ENCODE measurements around the gene NDP.

Gene NDP, protein sequence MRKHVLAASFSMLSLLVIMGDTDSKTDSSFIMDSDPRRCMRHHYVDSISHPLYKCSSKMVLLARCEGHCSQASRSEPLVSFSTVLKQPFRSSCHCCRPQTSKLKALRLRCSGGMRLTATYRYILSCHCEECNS

DNA sequence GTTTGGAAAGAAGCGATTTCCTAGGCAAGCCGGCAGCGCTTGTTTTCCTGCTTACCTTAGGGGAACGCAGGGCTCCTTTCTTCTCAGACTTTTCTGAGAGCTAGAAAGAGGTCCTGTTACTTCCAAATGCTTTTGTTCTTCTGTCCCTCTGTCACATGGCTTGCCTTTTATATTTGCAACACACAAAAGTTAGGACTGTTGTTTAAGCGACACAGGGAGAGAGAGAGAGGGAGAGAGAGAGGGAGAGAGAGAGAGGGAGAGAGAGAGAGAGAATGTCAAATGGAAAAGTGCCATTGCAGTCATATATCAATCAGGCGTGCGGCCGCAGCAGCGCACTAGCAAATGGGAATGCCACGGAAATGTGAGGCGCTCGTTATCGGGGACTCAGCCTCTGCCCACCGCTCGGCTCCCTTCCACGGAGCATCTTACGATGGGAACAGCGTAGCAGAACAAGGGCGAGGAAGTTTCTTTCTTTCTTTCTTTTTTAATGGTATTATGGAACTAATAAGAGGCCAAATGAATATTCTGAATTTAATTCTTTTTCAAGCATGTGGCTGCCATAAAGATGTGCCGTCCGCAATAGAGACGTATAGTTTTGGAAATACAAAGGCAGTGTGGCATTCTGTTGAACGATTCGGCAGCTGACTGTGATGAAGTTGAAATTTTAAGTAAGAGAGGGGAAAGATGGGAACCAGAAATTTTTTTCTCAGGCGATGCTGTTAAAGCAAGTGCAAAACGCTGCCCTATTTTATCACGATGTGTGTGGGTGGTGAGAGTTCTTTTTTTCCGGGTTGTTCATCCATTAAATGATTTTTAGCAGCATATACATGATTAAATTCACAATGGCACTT is at the start of gene NDP:
TSS of gene NDP (minus strand) at position 142 of the 851 bp plus-strand sequence. CDS start 14,745 bp downstream, outside the sequence.
- DNase-seq: no peak

DNA sequence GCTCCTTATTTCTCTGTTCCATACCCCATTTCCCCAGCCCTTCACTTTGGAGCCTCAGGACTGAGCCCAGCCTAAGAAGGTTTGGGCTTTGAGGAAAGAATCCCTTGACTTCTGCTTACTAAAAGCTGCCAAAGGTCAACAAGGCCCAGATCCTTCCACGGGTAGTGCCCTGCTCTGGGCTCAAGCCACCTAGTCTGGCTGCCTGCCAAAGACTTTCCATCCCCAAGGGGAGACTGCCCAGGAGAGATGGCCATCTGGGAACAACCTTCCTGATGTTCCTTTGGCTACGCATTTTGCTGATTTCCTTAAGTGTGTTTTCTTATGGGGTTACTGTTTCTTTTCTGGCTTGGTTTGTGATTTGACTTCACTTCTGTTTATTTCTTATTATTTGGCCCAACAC is 49.8 kb upstream of the NDP start:
- DNase-seq: no peak

DNA sequence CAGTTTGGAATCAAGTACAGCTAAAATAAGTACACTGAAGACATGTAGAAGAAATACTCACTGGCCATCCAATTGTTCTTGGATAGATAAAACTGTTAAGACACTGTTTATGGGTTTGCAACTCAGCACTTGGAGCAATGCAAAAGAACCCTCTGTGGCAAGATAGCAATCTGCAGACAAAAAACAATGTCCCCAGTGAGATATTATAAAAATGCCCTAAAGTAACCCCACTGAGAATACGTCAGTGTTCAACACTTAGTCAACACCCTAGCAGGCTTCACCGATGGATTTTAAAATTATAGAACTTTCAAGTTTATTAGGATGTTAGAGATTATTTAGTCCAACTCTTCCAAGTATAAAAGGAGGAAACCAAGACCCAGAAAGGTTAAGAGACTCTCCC is 47.5 kb upstream of the NDP start:
- no peak for DNase-seq

DNA sequence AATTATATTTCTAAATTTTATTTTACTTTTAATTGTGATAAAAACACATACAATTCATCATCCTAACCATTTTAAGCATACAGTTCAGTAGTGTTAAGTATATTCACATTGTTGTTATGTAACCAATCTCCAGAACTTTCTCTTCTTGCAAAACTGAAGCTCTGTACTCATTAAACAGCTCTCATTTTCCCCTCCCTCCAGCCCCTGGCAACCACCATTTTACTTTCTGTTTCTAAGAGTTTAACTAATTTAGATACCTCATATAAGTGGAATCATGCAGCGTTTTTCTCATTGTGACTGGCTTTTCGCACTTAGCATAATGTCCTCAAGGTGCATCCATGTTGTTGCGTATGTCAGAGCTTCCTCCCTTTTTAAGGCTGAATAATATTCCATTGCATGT is 46.7 kb upstream of the NDP start:
- no peak for DNase-seq

DNA sequence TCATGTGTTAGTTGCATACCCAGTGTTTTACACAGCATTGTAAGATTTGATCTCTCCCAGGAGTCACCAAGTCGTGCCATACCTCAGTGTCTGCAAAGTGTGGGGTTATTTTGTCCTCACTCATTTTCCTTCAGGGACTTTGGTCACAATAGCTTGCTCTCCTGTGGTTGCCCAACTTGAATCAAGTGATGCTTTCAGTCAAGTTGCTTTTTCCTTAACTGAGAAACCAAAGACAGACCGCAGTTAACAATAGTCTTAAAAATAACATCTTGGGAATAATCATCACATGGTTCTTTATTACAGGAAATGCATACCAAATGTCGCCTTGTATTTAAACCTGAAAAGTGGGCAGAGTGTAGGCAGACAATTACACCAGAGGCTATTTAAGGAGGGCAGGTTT is 44.5 kb upstream of the NDP start:
- no peak for DNase-seq

DNA sequence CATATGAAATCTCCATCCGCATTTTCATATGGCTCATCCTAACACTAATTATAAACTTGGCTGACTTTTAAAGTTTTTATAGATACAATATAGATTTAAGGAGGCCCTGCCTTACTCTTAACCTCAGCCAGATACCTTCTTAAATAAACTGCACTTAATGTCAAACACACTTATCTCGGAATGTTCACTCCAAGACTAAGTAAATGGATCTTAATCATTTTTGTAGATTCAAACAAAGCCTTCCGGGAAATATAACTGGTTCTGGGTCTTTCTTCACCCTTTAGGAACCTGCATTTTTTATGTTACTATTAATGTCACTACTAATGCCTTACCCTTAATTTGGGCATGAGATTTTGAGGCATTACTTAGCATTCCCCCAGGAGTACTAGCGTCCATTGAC is 43.7 kb upstream of the NDP start:
- DNase-seq: no peak

DNA sequence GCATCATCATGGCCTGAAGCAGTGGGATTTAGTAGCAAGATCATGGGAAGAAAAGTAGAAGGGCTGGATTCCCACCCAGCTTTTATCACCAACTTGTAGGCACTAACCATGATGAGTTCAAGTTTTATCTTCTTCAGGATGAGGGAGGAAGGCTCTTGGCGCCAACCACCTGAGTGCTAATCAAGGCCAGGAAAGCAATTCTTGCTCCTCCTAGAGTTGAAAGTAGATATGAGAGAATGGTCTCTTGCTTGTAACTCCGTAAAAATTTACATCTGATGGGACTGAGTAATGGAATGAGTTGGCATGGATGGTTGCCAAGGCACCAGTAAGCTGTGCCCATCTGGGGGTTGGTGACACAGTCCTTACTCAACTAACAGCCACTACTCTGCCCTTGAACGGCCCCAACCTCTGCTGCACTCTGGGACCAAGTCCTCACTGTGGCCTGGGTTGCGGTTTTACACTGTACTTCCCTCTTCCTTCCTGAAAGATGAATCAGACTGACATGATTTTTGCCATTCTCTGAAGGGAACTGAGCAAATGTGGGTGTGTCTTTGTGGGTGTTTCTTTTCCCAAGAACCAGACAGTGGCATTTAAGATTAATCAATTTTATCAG is 39.4 kb upstream of the NDP start:
- no peak for DNase-seq

DNA sequence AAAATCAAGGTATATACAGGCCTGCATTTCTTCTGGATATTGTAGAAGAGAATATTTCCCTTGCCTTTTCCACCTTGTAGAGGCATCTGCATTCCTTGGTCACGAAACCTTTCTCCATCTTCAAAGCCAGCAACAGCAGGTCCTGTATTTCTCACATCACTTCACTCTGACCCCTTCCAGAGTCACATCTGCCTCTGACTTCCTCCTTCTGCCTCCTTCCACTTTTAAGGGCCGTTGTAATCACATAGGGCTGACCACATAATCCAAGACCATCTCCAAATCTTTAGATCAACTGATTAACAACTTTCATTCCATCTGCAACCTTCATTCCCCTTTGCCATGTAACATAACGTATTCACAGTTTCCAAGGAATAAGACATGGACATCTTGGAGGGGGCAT is 38.3 kb upstream of the NDP start:
- DNase-seq: no peak

DNA sequence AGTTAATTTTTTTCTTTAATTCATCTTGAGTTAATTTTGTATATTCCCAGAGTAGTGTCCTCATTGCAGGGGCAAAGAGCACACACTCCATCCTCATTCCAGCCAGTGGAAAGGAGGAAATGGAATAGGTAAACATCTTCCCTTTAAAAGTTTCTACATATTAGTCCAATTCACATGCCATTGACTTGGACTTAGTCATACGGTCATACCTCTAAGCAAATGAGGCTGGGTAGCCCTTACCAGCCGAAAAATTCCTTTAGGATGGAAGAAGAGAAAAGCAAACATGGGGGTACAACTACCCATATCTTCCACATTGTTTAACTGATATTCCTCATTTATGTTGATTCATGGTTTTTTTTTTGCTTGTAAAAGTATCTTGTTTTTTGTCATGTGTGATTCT is 37.4 kb upstream of the NDP start:
- no peak for DNase-seq

DNA sequence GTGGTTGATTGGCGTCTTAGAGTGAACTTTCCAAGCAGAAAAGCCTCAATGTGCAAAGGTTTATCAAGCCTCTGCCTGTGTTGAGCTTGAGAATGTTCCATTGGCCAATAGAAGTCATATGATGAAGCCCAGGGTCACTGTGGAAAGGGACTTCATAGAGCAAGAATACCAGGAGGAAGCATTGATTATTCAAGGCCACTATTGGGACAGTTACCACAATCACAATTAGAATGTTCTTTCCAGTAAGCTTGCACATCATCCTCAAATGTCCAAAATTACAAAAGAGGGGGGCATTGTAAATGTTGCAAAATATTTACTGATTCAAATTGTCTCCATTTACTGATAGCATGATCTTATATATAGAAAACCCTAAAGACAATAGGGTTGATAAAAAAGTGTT is 32.9 kb upstream of the NDP start:
- DNase-seq: no peak

DNA sequence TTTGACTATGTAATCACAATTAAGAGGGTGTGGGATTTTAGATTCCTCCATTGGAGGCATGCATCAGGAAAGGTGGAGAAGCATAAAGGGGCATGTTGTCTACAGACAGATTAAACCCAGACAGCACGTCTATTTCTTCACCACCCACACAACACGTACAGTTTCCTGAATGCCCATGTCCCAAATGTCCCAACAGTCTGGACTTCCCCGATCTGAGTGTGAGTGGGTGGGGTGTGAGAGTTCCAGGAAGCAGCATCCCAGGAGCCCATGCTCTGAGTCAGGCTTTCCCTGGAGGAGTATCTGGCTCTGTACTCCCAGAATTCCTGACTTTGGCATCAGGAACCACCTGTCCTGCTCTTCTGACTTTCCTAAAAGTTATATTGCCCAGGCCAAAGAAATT is 30.8 kb upstream of the NDP start:
- DNase-seq: no peak

DNA sequence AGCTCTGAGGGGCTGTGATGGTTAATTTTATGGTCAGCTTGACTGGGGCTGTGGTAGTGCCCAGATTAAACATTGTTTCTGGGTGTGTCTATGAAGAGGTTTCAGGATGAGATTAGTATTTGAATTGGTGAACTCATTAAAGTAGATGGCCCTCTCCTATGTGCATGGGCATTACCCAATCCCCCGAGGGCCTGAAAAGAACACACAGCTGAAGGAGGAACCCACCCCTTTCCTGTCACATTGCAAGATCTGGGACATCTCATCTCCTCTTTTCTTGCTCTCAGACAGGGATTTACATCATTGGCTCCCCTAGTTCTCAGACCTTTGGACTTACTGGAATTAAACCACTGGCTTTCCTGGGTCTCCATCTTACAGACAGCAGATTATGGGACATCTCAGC is 29.4 kb upstream of the NDP start:
- no peak for DNase-seq

DNA sequence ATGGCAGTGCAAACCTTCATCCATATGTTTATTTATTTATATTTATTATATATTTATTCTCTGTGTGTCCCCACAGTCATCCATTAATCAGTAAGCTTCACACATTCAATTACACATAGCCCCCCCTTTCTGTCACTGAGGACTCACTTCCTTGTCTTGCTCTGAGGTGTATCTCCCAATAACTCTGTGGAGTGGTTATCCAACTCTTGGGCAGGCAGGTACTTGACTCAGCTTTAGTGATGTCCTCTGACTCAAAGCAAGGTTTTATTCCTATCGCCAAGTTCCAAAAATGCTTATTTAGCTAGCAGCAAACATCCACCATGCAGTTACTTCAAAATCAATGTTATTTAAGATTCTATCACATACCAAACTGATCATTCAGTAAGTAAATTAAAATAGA is 25.2 kb upstream of the NDP start:
- no peak for DNase-seq

DNA sequence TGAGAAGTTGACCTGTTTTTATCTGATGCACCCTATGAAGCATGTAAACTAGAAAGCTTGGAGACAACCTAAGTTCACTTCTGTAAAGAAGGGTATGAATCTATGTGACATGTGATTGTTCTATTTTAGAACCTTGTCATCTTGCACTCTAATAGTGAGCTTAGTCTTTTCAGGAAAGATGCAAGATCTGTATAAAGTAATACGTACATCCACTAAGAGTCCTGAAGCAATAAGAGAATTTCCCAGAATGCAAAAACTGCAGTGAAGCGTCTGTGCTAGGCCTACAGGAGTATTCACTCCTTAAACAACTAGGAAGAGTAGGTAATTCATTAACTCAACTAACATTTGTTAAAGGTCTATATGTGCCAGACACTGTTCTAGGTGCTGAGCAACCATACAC is 23.3 kb upstream of the NDP start:
- DNase-seq: no peak

DNA sequence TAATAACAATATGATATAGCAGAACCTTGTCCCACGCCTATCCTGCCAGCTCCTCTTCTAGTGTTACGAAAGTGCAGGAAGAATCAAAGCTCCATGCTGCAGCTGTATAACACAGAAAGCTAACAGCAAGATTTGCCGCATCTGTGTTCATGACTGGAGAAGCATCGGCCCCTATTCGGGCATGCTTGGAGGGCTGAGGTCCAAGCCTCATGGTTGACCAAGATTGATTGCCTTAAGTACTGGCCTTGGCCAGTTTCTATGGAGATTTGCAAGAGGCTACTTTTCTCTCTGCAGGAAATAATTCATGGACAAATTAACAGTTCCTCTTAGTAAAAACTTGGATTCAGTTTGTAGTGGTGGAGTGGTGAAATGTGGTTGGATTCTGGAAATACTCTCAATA is 12.9 kb upstream of the NDP start:
- no peak for DNase-seq

DNA sequence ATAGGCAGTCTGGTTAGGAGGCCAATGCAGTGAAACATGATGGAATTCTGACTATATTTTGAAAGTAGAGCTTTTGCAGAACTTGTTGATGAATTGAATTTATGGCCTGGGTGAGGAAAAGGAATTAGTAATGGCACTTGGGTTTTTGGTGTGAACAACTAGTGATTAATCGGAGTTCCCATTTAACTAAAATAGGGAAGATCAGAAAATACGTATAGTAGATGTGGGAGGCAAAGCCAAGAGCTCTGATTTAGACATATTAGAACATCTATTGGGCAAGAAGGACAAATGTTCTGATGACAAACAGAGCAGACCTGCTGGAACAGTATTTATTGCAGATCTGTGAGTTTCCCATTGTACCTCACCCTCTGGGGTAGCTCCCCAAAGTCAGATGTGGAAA is 12.3 kb upstream of the NDP start:
- DNase-seq: no peak

DNA sequence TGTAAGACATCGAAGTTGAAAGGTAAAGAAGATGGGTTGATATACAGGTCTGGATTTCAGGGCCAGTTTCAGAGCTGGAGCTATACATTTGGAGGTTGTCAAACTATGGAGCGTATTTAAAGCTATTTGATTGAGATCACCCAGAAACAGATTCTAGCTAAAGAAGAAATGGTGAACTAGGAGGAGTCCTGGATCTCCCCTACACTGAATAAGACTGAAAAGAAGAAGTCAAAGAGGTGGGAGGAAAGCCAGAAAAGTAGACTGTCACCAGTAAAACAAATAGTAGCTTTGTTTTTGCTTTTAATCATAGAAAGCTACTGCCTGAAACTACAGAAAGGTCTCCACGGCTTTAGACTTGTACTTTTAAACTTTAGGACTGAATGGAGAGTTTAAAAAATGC is 5.0 kb upstream of the NDP start:
- DNase-seq: no peak

DNA sequence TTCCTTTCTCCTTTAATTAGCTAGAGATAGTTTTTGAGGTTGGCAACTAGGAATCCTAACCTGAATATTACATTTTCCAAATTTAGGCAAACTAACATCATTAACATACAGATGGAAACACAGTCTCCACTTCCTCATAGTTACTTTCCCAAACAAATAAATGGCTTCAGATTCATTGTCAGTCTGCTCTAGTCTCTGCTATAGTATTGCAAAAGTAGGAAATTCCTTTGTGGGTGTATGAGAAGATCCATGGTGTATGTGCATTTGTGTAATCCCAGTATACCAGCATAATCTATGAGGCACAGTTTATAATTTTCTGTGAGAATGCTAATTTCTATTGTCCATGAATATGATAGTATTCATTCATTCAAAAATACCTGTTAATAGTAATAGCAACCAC is 3.0 kb upstream of the NDP start:
- no peak for DNase-seq

DNA sequence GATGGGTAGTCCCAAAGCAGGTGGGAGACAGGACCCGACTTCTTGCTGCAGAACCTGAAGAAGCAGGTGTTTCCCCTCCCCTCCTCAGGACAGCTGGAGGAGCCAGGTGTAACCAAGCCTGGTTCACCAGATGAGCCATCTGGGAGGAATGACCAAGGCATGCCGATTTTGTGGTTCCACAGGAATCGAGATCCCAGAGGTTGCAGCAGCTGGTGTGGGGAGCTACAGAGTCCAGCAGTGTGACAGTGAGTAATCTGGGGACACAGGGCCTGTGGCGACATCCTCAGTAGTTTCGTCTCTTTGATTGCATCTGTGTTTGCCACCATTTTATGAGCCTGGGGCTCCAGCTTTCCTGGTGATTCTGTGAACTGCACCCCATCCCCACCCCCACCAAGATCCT is 2.6 kb upstream of the NDP start:
- DNase-seq: no peak

DNA sequence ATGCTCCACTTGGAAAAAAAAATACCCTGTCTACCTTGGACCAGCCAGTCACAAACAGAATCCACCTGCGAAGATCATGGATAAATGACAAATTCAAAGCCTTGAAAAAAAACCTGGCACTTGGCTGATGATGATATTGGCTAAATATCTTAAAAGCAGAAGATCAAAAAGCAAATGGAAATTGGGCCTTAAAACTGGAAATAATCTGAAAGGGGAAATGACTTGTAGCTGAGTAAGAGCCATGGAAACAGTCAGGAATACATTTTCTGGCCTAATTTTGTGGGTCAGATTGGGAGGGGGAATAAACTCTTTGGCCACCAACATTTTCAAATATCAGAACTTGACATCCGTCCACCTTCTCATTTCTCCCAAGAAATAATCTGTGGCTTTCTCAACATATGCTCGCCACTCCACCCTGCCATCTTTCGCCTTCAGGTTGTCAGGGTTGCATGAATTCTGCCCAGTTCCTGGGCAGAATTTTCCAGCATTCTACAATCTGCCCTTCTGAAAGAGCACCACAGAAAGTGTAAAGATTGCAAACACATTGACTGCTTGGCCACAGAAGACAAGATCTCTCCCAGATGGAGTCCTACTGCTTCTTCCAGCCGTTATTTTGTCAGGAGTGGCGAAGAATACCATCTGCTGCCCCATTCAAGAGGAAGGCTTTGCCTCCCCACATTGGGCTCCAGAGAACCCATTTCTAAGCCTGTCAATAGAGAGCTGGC is 1.7 kb upstream of the NDP start:
- no peak for DNase-seq

DNA sequence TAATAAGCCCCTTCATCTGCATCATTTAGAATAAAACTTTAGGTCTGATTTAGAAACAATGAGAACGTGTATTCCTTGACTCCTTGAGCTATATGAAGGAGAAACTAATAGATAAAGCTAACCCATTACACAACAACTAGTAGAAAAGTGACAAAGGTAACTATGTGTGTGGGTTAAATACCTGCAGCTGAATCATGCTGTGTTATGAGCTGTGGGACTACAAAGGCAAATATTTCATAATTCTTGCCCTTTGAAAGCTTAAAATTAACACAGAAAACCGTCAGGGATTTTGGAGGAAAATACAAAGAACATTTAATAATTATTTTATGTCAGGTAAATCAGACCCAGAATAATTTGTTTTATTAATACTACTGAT is 898 bp upstream of the NDP start:
- DNase-seq: no peak

DNA sequence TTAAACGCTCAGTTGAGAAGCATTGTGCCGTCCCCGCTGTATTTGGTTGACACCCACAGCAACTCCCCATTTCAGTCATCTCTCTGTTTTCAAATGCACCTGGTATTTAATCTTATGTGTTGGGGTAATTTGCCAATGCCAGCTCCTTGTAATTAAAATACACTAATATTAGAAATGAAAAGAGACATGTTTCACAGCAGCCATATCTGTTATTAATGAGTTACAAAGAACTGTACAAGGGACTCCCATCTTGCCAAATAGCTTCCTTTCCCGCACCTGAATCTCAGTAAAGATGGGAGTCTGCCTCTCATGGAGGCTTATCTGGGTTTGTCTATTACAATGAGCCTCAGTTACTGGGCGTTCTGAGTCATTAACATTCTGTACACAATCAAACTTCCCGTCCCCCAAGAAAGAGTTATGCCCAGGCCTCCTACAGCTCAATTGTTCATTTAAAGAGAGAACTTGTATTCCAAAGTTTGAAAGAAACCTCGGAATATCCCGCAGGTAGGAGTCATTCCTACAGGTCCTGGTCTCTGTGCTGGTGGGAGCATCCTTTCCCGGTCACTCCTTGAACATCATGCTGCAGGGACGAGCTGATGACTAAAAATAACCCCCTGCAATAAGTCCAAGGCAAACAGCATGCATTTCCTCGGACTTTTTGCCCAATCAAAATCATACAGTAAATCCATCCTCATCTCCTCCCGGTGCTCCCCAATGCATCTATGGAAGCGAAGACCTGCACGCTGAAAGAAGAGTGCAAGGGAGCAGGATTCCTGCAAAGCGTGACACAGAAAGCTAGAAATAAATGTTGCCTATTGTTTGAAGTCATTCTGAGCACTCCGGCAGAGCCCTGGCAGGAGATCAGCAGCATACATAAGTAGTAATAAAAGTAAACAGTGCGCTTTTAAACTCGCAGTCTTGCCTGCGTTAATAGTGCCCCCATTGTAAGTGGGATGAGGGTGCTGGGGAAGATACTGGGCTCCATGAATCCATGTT is 926 bp downstream of the NDP start:
- no peak for DNase-seq

DNA sequence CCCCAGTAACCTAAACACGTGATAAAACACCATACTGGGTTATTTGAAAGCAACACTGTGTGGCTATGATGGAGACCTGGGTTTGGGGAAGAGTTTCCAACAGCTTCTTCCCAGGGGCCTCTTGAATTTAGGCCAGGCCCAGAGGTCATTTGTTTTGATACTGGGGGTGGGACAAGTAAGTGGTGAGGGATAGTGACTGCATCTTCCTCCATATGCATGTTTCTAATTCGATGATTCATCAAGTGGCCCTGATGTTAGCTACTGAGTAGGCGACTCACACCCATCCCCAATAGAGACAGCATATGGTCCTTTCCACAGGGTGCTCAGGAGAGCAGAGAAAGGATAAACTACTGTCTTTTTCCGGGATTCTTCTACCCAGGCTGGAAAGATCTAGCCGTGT is 2.7 kb downstream of the NDP start:
- DNase-seq: no peak

Measured in activated effector memory CD4-positive, alpha-beta T cell treated with Interleukin-2 at 50 U/mL for 16 hours (primary cell).